RPMI8226 (cell line): ENCODE data around the gene EBF3.

Source experiments
- DNase-seq: peaks from one replicate; pipeline ENCODE4 v3.0.0-alpha.2; 2015

The EBF3 gene

GRCh38 chr10:129942936-129943715, 20.9 kb downstream of the EBF3 start:
- no peak for DNase-seq

DNA sequence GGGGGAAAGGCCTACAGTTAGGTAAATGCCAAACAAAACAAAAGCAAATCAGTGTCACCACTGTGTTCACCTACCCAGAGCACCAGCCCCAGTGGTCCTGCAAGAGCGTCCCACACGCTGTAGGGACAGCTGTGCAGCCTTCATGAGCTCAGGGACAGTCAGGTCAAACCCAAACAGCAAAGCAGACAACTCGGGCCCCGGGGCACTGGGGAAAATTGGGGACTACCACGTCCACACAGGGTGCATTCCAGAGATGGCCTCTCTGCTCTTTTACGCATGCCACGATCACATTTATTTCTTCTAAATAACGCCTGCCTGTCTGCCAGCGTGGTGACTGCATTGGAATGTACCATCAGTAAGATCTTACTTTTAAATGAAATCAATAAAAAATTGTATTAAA, 21.7 kb downstream of the EBF3 start:
- DNase-seq: no peak

- no peak for DNase-seq
Observed at GRCh38 chr10:129942019-129942277, 22.1 kb downstream of the EBF3 start.

DNA sequence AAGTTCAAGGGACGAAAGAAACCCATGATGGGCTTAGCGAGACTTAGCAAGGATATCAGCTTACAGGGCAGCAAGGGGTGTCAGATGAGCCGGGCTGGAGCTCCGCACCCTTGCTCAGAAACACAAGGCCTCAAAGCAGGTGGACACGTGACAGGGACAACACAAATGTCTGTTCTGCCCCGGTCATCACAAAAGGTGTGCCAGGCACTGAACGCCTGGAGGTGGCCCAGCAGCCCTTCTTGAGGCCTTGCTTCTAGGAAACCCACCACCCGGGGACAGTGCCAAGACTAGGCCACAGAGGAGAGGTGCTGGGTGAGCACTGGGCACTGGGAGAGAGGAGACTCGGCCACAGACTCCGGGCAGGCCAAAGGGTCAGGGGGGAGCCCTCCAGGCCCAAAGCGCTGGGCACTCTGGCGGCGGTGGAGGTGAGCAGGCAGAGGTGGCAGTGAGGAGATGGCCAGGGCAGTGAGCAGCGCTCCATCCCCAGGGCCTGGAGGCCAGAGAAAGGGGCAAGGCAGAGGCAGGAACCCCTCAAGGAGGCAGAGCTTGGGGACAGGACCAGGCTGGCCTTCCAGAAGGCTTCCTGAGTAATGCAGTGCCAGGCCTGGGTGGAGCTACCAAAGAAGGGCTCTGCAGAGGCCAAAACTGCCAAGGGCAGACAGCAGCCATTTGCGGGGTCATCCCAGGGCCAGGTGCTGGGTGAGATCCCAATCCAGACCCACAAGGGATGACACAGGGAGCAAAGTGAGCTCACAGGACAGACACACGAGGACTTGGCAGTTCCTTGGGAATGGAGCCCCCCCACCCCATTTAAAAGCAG, 22.7 kb downstream of the EBF3 start:
- DNase-seq: no peak

- no peak for DNase-seq
Observed at GRCh38 chr10:129940617-129941198, 23.4 kb downstream of the EBF3 start.

DNA sequence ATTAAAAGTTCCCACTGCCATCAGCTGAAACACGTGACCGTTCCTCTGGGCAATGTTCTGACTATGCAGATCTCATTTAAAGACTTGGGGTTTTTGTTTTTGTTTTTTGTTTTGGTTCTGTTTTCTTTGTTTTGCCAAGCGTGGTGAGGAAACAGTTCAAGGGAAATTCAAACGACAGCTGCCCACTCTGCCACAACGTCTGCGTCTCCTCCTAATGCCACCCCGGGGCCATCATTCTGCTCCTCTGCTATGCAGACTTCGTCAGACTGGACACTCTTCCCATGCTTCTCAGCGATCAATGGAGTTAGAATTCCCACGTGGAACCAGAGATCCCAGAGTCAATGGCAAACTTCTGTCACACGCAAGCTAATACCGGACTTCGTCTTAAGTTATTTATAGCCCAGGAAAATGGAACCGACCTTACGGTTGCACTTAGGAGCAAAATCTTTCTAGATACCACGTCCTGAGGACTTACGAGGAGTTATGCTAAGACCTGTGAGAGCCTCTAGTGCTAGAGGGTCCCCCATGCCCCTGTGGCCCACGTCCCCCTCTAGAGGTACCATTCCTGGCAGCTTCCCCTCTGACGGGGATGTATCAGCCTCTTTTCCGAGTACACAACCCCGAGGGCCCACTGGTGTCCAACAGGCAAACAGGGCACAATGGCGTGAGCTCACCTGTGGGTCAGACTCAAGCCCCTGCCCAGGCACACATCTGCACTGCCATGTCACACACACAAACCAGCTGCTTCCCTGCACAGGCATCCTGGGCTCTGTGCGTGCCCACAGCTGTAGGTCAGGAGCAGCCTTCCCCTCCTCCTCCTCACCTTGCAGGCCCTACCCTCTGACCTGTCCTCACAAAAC, 24.4 kb downstream of the EBF3 start:
- no peak for DNase-seq

DNA sequence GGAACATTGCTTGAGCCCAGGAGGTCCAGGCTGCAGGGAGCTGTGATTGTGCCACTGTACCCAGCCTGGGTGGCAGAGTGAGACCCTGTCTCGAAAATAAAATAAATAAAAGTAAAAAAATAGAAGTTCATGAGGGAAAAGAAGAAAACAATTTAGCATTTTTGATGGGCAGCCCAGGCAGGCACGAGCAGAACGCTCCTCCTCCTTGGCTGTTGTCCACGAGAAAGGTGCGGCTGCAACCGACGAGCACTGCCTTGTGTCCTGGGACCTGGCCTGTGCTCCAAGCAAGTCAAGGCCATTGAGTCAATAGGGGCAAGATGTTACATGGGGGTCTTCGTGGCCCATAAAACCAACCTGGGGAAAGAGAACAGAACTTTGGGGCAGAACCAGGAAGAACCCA, 25.6 kb downstream of the EBF3 start:
- DNase-seq: no peak

DNA sequence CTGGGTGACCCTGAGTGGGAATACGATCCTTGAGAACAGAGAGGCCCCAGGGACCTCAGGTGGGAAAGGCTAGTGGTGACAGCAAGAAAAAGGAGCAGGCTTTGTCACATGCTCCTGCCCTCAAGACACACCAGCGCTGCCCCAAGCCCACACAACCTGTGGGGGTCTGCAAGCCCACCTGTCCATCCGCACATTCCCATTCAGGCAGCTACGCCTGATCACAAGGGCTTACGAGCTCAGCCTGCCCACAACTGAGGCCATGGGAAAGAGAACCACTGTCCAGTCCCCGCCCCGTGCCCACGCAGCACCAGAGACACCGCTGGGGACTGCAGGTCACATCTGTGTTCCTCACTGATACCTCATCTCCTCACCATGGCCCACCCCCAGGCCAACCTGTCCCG, 26.7 kb downstream of the EBF3 start:
- DNase-seq: no peak

DNA sequence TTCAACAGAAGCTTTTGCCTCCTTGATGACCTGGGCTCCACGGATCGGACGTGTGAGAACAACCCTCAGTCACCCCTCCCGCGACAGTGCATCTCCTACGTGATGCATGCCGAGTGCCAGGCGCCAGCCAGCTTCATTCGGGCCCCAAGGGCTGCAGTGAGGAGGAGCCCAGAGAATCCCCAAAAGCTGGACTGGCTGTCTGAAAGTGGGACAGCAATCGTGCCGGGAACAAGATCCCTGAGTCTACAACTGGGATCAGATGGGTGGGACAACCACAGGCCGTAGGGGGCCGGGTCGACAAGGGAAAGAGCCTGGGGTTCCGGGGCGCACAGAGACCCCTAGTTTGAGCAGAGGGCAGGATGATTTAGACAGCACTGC, 27.2 kb downstream of the EBF3 start:
- DNase-seq: no peak

DNA sequence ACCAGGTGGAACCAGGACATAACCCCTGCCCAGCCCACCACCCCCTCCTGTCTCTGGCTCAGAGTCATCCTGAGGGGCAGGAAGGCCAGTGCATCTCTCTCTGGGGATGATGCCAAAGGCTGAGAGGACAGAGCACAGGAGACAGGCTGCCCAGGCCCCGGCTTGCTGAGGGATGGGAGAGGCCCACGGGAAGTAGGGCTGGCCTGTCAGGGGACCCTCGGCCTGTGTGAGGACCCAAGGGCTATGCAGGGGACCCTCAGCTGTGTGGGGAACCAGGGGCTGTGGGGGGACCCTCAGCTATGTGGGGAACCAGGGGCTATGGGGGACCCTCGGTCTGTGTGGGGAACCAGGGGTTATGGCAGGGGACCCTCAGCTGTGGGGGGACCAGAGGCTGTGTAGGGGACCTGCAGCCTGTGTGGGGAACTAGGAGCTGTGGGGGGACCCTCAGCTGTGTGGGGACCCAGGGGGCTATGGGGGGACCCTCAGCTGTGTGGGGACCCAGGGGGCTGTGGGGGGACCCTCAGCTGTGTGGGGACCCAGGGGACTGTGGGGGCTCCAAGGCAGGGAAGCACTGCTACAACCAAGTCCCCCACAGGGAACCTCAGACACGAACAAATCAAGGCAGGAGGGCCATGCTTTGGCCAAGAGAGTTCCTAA, 27.7 kb downstream of the EBF3 start:
- no peak for DNase-seq

GRCh38 chr10:129935867-129936152, 28.3 kb downstream of the EBF3 start:
- DNase-seq: no peak

- no peak for DNase-seq
Observed at GRCh38 chr10:129935102-129935866, 28.8 kb downstream of the EBF3 start.

DNA sequence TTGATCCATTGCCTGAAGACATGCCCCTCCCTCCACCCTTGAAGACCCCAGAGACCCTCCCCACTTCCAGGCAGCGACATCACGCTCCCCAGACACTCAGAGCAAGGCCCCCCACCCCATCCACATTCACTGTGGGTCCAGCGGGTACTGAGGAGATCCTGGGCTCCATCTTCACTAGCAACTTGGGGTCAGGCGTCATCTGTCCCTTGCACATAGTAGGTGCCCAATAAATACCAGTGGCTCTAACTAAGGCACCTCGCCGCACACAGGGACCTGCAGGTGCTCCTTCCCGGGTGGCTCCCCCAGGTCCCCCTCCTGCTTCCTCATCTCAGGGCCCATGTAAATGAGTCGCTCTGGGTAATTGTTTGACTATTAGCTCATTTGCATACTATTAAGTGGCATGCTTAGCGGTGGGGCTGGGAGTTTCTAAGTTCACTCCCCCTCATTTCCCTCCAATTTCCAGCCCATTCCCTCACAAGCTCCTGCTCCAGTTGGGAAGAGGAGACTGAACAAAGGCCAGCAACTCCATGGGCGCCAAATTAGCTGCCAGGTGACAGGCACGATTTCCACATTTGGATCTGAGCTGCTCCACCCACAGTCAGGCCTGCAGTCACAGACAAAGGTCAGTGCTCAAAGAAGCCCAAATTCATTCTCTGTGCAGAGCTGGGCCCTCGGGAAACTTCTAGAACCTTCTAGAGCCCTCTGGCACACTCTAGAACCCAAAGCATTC, 29.7 kb downstream of the EBF3 start:
- no peak for DNase-seq

DNA sequence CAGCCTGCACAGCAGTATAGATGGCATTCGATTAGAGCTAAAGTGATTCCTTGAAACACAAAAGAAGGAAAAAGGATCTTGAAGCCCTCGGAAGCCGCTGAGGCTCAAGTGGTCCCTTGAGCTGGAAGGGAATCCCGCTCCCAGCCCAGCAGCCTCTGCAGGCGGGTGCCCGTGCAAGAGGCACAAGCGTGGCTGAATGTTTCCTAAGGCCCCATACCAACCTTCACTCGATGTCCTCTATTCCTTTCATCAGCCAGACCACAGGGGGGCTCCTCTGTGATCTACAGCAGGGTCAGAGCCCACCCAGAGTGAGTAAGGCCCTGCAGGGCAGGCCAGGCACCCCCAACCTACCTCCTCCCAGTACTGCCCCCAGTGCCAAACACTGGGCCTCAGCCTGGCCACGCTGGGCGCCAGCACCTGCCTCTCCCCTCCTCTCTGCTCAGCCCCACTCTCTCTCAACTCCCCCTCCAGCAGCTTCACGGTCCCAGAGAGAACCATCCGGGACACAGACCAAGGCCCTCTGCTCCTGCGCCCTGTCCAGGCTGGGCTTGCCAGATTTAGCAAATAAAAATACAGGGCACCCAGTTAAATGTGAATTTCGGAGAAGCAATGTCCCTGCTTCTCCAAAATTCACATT, 30.5 kb downstream of the EBF3 start:
- no peak for DNase-seq

GRCh38 chr10:129932751-129933433, 31.2 kb downstream of the EBF3 start:
- no peak for DNase-seq

- no peak for DNase-seq
Observed at GRCh38 chr10:129932182-129932581, 31.9 kb downstream of the EBF3 start.

- DNase-seq: no peak
Observed at GRCh38 chr10:129929343-129930292, 34.5 kb downstream of the EBF3 start.

GRCh38 chr10:129927351-129928120, 36.5 kb downstream of the EBF3 start:
- DNase-seq: no peak
